Lung (tissue), 16 donors: ENCODE measurements around the gene KNCN. TPM values are rescaled to one million over a fixed set of nuclear protein-coding genes. Genes with fewer than 3 reads are reported as not detected.

Source experiments
- ATAC-seq: fragments of 200-7000 bp; cut with Tn5 transposase; one replicate; pipeline ENCODE4 v1.9.1; 2020; ENCODE audit warnings: moderate number of reproducible peaks; ENCODE audit not compliant: insufficient read depth, low FRiP score
- DNase-seq, 3 donors: peaks; one replicate each; pipeline ENCODE4 v3.0.0-alpha.2; 2013 to 2017
- H3K27ac ChIP-seq, 2 donors: one replicate each; pipeline ENCODE4 v1.5.1; 2013; ENCODE audit warnings: mild to moderate bottlenecking in 2 of 2, moderate library complexity in 2 of 2, control low read depth in 1 of 2, inconsistent platforms in 1 of 2, low read depth in 1 of 2, low read length in 1 of 2
- H3K27me3 ChIP-seq, 3 donors: one replicate each; pipeline ENCODE4 v1.5.1; 2013; ENCODE audit warnings: low read length in 2 of 3; ENCODE audit not compliant: control insufficient read depth in 3 of 3, insufficient read depth in 3 of 3
- H3K36me3 ChIP-seq, 4 donors: one replicate each; pipeline ENCODE4 v1.5.1; 2013; ENCODE audit warnings: low read length in 4 of 4, mild to moderate bottlenecking in 1 of 4, moderate library complexity in 1 of 4; ENCODE audit not compliant: control insufficient read depth in 4 of 4, insufficient read depth in 4 of 4
- H3K4me1 ChIP-seq, 5 donors: one replicate each; pipeline ENCODE4 v1.5.1; 2013; ENCODE audit warnings: low read length in 5 of 5, mild to moderate bottlenecking in 2 of 5, moderate library complexity in 1 of 5; ENCODE audit not compliant: control insufficient read depth in 5 of 5, insufficient read depth in 5 of 5
- H3K4me3 ChIP-seq: one replicate; pipeline ENCODE4 v1.5.1; 2013; ENCODE audit warnings: mild to moderate bottlenecking, control low read depth, moderate library complexity
- H3K9ac ChIP-seq, 2 donors: one replicate each; pipeline ENCODE4 v1.5.1; 2013; ENCODE audit warnings: low read length in 2 of 2, control low read depth in 1 of 2; ENCODE audit not compliant: insufficient read depth in 1 of 2
- H3K9me3 ChIP-seq, 4 donors: one replicate each; pipeline ENCODE4 v1.5.1; 2013; ENCODE audit warnings: low read length in 3 of 4, mild to moderate bottlenecking in 1 of 4, moderate library complexity in 1 of 4; ENCODE audit not compliant: control insufficient read depth in 4 of 4, insufficient read depth in 3 of 4
- WGBS, 2 donors: extraction: QIAGEN DNeasy Blood & Tissue Kit; methylation state at CpG; one replicate each; pipeline ENCODE4 v1.1.7; 2013; 5-methylcytosine and 5-hydroxymethylcytosine counted together
- long read RNA-seq, 5 donors: transcript quantifications; one replicate each; lab custom pipeline, GENCODE V29; 2026
- polyA plus RNA-seq, 2 donors: library from polyadenylated mRNA; stranded (reverse); fragments of 200-250 nt; gene quantifications; one replicate each; pipeline ENCODE4 v1.2.1, GENCODE V29; 2013
- total RNA-seq, 2 donors: library from RNA; depleted of rRNA in 1 of 2; stranded (reverse); fragments of >200 nt in 1 of 2; gene quantifications; one replicate each; pipeline ENCODE4 v1.2.1, GENCODE V29; 2014 to 2021
- TF ChIP-seq, protein P1 (sequence below): IDR thresholded peaks from 2 replicates; pipeline ENCODE4 v1.5.1; 2012; ENCODE audit warnings: mild to moderate bottlenecking; ENCODE audit errors: control extremely low read depth, extremely low read depth
- donor health status: control.
- donor health status: control.
- donor health status: Bipolar disorder and iron deficiency.
- donor health status: healthy.
- donor health status: DM: yes; HTN: yes; CAD: no.

The KNCN gene
- total RNA-seq (under 1 TPM in 1 of 2 donors, not detected in 1; 0.09 TPM), polyA plus RNA-seq (under 1 TPM in 1 of 2 donors, not detected in 1; 0.01 TPM)
- long read RNA-seq, donor 1, partial matches to known transcripts = 0 of 1 reads
- long read RNA-seq, donor 1, other reads (novel, unspliced or antisense) = 0 of 1 reads
- long read RNA-seq, donor 2 = 0 reads
- long read RNA-seq, donor 3 = 0 reads
- long read RNA-seq, donor 4 = 0 reads
- long read RNA-seq, donor 5 = 0 reads

DNA sequence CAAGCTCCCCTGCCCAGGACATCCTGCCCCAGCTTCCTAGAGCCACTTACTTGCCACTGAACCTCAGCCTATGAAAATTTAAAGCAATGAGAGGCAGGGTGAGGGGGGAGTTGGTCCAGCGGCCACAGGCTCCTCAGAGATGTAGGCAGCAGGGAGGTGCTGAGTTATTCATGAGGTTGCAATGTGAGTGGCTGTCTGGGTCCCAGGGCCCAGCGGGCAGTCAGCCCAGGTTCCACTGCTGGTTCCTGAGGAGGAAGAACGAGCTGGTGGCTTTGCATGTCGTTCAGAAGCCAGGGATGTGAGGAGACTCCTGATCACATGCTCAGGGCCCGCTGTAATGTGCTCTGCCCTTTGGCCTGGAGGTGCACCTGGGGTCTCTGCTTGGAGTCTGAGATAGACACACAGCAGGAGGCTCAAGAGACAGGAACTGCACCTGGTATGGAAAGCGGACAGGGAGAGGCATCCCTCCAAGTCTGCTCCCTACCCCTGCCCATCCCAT, at the start of gene KNCN:
Gene KNCN (minus strand): TSS at position 51 of the 499 bp plus-strand sequence. CDS start 432 bp downstream, outside the sequence.
- Histone ChIP-seq H3K27ac (no peak within 1 kb of the TSS), H3K27me3 (peaks cover 0 to 2% (median 0%) of the 10 kb centered on the region in 3 donors), H3K36me3 (no peaks in the 10 kb centered on the region), H3K9ac (no peak within 1 kb of the TSS), H3K4me3 (no peak within 1 kb of the TSS), H3K9me3 (peaks cover 0 to 2% (median 0%) of the 10 kb centered on the region in 4 donors), H3K4me1 (no peaks in the 10 kb centered on the region)
- DNase-seq = no peak
- TF ChIP-seq, protein P1, sequence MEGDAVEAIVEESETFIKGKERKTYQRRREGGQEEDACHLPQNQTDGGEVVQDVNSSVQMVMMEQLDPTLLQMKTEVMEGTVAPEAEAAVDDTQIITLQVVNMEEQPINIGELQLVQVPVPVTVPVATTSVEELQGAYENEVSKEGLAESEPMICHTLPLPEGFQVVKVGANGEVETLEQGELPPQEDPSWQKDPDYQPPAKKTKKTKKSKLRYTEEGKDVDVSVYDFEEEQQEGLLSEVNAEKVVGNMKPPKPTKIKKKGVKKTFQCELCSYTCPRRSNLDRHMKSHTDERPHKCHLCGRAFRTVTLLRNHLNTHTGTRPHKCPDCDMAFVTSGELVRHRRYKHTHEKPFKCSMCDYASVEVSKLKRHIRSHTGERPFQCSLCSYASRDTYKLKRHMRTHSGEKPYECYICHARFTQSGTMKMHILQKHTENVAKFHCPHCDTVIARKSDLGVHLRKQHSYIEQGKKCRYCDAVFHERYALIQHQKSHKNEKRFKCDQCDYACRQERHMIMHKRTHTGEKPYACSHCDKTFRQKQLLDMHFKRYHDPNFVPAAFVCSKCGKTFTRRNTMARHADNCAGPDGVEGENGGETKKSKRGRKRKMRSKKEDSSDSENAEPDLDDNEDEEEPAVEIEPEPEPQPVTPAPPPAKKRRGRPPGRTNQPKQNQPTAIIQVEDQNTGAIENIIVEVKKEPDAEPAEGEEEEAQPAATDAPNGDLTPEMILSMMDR = no peak
- 75 to 83% methylated on average over 6 of the region's 6 CpGs for WGBS, 2 donors
- no peak for ATAC-seq

DNA sequence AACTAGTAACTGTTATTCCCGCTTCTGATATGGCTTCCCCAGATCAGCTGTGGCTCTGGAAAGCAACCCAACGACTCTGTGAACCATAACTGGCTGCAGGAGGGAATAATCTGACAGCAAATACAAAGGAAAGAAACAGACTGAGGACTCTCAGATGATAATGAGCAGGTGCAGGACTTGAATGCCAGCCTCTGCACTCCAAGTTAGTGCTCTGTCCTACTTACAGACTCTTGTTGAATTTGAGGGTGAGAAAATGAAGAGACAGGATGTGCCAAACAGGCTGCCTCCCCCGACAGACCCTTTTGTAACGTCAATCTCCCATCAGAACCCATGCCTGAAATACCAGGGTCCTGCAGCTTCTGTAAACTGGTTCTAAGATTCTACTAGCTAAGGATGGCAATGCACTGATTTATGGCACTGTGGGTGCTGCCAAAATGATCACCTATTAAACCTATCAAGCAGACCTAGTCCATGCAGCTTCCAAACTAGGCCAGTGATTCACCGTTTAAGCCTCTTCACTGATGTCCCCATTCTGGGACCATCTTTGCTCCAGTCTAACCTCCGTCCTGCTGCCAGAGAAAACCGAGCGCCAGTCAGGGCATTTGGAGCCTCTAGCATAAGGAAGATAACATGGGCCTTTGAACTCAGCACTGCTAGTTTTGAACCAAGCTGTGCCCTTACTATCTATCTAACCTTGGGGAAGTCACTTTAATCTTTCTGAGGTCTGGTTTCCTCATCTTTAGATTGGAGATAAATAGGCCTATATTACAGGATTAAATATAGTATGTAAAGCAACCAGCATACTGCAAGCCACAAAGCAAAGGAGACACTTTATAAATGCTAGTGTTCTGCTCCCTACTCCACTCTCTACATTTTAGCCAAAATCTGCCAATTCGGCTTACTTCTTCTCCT, 47.9 kb upstream of the KNCN start:
- H3K9me3 ChIP-seq = no peaks in the 10 kb centered on the region
- H3K4me1 ChIP-seq = peaks cover 0 to 13% (median 8%) of the 10 kb centered on the region in 5 donors
- no peak overlapping the region for H3K9ac ChIP-seq
- DNase-seq (no peak), ATAC-seq (no peak)
- H3K4me3 ChIP-seq = no peak overlapping the region
- WGBS, 2 donors = 86 to 92% methylated on average over 9 of the region's 9 CpGs
- no peaks in the 10 kb centered on the region for H3K27me3 ChIP-seq
- TF ChIP-seq, protein P1 = no peak
- H3K27ac ChIP-seq = no peak overlapping the region
- peaks cover 0 to 4% (median 2%) of the 10 kb centered on the region in 4 donors for H3K36me3 ChIP-seq

DNA sequence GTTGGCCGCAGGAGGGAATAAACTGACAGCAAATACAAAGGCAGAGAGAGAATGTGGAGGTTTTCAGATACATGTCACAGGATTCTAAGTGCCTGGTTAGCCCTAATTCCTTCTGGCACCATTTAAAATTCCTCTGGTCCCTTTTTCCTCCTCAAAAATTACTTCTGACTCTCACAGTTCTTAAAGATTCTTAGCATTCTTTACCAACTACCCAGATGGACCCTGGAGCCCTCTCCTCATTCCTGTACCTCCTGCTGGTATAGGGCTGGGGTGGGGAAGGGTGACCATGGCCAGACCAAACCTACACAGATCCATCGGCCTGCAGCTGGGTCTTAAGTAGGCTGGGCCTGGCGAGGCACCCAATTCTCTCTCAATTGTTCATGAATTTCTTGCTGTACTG, 45.4 kb upstream of the KNCN start:
- Histone ChIP-seq H3K36me3 (peaks cover 0 to 7% (median 5%) of the 10 kb centered on the region in 4 donors), H3K4me1 (peaks cover 0 to 4% (median 0%) of the 10 kb centered on the region in 5 donors), H3K27ac (no peak overlapping the region), H3K27me3 (no peaks in the 10 kb centered on the region), H3K4me3 (no peak overlapping the region), H3K9me3 (no peaks in the 10 kb centered on the region), H3K9ac (no peak overlapping the region)
- 87 to 99% methylated on average over 3 of the region's 3 CpGs for WGBS, 2 donors
- TF ChIP-seq, protein P1 = no peak
- DNase-seq = no peak
- no peak for ATAC-seq
